ENCODE results near the gene GADD45G. TPM values are rescaled to one million over a fixed set of nuclear protein-coding genes. Genes with fewer than 3 reads are reported as not detected.

GADD45G gene
- total and polyA plus RNA-seq, 2 of the 4 experiments (the other 2 are of a cell fraction): 0.15 TPM; not detected in 1

DNA sequence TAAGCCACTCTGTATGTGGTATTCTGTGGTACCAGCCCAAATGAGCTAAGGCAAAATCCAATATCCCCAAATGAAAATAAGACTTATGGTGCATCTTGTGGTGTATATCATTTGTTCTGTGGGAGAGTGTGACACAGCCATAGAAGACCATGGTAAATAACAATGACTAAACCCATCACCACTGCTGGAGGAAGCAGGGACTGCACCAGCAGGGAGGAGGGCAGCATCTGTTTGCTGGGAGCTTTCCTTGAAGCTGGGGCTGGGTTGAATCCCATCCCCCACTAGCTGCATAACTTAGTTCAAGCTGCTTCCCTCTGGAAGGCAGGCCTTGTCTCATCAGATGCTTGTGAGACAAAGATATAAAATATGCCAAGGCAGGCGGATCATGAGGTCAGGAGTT lies 14.2 kb downstream of the GADD45G start:
- no TSS peak for BruUV-seq (replicated peaks)
- Histone ChIP-seq H3K9me1 (ENCODE audit: insufficient read depth, low read length) (no peaks in the 10 kb centered on the region), H3K79me1 (ENCODE audit: low read depth in 1 of 2, low read length in 2 of 2) (no peaks in the 10 kb centered on the region), H3K4me1 (ENCODE audit: control insufficient read depth, insufficient read depth, low read length) (no peaks in the 10 kb centered on the region), H3K14ac (replicated peaks; ENCODE audit: low read depth, low read length) (no peak overlapping the region), H2AFZ (replicated peaks; ENCODE audit: low read length, poor library complexity) (no peak overlapping the region), H3K4me2 (ENCODE audit: low read depth, low read length) (no peak overlapping the region), H2BK5ac (ENCODE audit: low read depth, low read length, poor library complexity, severe bottlenecking) (no peak overlapping the region), H3K27ac (ENCODE audit: insufficient read depth, low read length) (no peak overlapping the region), H3K36me3 (ENCODE audit: control insufficient read depth, insufficient read depth, low read length) (no peaks in the 10 kb centered on the region), H2BK15ac (ENCODE audit: low read depth, low read length) (no peak overlapping the region), H3K4ac (ENCODE audit: low read depth, low read length) (no peak overlapping the region), H4K91ac (ENCODE audit: insufficient read depth, low read depth, low read length) (no peak overlapping the region), H3K18ac (ENCODE audit: low read depth, low read length) (no peak overlapping the region), H2AK9ac (replicated peaks; ENCODE audit: low read depth, low read length, poor library complexity) (no peak overlapping the region), H3K4me3 (ENCODE audit: insufficient read depth, low read depth, low read length) (no peak overlapping the region), H3K23ac (ENCODE audit: low read depth, low read length) (no peak overlapping the region), H4K5ac (ENCODE audit: low read depth, low read length) (no peak overlapping the region), H4K8ac (ENCODE audit: low read depth in 2 of 2, low read length in 2 of 2) (no peak overlapping the region), H2BK20ac (ENCODE audit: low read depth, low read length) (no peak overlapping the region), H3K9ac (ENCODE audit: low read depth, low read length) (no peak overlapping the region), H4K20me1 (ENCODE audit: insufficient read depth, low read length) (no peaks in the 10 kb centered on the region), H3K9me3 (ENCODE audit: control insufficient read depth, insufficient read depth, low read length) (no peaks in the 10 kb centered on the region), H2BK120ac (ENCODE audit: low read depth, low read length) (no peak overlapping the region), H2AK5ac (ENCODE audit: low read depth, low read length) (no peak overlapping the region), H3K56ac (ENCODE audit: extremely low read depth, insufficient read depth, low read length) (no peak overlapping the region), H3K27me3 (ENCODE audit: control insufficient read depth, insufficient read depth, low read length) (peaks cover 28% of the 10 kb centered on the region; the same call in 1 of the 2 replicates)
- ChIA-PET POLR2A (ENCODE audit: unreplicated experiment) (no interaction called here), CTCF (no interaction called here)
- dilution Hi-C loops (cut with HindIII; ENCODE audit: low sequenced_read_pairs, unreplicated experiment): no loop called here
- no peak for ATAC-seq (ENCODE audit: low read depth)
- TF ChIP-seq CHD1 (IDR thresholded peaks at IDR 0.05; ENCODE audit: low read depth, low read length) (no peak), MXI1 (IDR thresholded peaks at IDR 0.05; ENCODE audit: borderline replicate concordance, low read depth, low read length) (no peak), SMC3 (IDR thresholded peaks at IDR 0.05; ENCODE audit: low read depth, low read length) (no peak), MAFK (IDR thresholded peaks at IDR 0.05; ENCODE audit: low read depth, low read length) (no peak), CEBPB (IDR thresholded peaks at IDR 0.05; ENCODE audit: low read depth, low read length) (no peak), RFX5 (IDR thresholded peaks at IDR 0.05; ENCODE audit: low read depth, low read length) (no peak), RAD21 (IDR thresholded peaks at IDR 0.05; ENCODE audit: low read length) (no peak), FOS (IDR thresholded peaks at IDR 0.05; ENCODE audit: low read depth, low read length) (no peak), BHLHE40 (IDR thresholded peaks at IDR 0.05; ENCODE audit: low read depth, low read length) (no peak), RCOR1 (IDR thresholded peaks at IDR 0.05; ENCODE audit: insufficient replicate concordance, low read length) (no peak), POLR2A (IDR thresholded peaks at IDR 0.05; ENCODE audit: low read depth, low read length) (no peak)
- TF ChIP-seq, protein P1, sequence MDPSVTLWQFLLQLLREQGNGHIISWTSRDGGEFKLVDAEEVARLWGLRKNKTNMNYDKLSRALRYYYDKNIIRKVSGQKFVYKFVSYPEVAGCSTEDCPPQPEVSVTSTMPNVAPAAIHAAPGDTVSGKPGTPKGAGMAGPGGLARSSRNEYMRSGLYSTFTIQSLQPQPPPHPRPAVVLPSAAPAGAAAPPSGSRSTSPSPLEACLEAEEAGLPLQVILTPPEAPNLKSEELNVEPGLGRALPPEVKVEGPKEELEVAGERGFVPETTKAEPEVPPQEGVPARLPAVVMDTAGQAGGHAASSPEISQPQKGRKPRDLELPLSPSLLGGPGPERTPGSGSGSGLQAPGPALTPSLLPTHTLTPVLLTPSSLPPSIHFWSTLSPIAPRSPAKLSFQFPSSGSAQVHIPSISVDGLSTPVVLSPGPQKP (IDR thresholded peaks at IDR 0.05; ENCODE audit: borderline replicate concordance, low read depth, low read length): no peak
- TF ChIP-seq, protein P2, sequence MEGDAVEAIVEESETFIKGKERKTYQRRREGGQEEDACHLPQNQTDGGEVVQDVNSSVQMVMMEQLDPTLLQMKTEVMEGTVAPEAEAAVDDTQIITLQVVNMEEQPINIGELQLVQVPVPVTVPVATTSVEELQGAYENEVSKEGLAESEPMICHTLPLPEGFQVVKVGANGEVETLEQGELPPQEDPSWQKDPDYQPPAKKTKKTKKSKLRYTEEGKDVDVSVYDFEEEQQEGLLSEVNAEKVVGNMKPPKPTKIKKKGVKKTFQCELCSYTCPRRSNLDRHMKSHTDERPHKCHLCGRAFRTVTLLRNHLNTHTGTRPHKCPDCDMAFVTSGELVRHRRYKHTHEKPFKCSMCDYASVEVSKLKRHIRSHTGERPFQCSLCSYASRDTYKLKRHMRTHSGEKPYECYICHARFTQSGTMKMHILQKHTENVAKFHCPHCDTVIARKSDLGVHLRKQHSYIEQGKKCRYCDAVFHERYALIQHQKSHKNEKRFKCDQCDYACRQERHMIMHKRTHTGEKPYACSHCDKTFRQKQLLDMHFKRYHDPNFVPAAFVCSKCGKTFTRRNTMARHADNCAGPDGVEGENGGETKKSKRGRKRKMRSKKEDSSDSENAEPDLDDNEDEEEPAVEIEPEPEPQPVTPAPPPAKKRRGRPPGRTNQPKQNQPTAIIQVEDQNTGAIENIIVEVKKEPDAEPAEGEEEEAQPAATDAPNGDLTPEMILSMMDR (conservative IDR thresholded peaks at IDR 0.05; ENCODE audit: low read depth, low read length): no peak
- TF ChIP-seq, protein P3, sequence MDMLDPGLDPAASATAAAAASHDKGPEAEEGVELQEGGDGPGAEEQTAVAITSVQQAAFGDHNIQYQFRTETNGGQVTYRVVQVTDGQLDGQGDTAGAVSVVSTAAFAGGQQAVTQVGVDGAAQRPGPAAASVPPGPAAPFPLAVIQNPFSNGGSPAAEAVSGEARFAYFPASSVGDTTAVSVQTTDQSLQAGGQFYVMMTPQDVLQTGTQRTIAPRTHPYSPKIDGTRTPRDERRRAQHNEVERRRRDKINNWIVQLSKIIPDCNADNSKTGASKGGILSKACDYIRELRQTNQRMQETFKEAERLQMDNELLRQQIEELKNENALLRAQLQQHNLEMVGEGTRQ (IDR thresholded peaks at IDR 0.05; ENCODE audit: low read depth, low read length): no peak
- intact Hi-C loops (cut with micrococcal nuclease): no loop called here
- no peak for DNase-seq
- in situ Hi-C loops (cut with MboI; ENCODE audit: low sequenced_read_pairs): no loop called here
- no CpG with 5 or more reads among the region's 1 CpG for WGBS, 2 experiments (ENCODE audit: extremely low coverage in 2 of 2, insufficient read length in 1 of 2)
